A549 (cell line): ENCODE results near the gene CSAG1.

Source experiments
- CBX2 ChIP-seq: fragments of 200-600 bp; sonication (generic); IDR thresholded peaks from 2 replicates; pipeline ENCODE4 v1.6.1; 2016; ENCODE audit warnings: low read depth, mild to moderate bottlenecking, borderline replicate concordance
- CHD4 ChIP-seq: fragments of 200-600 bp; sonication (generic); IDR thresholded peaks from 2 replicates; pipeline ENCODE4 v1.6.1; 2016; ENCODE audit warnings: antibody characterized with exemption, mild to moderate bottlenecking, borderline replicate concordance
- CTCF ChIP-seq: fragments of >200 bp; sonication (Bioruptor Twin); formaldehyde crosslinking; IDR thresholded peaks from 3 replicates; pipeline ENCODE4 v1.5.1; 2016
- E2F6 ChIP-seq: IDR thresholded peaks from 2 replicates; pipeline ENCODE4 v1.6.1; 2012; ENCODE audit warnings: low read depth, borderline replicate concordance
- ELK1 ChIP-seq: fragments of 150-350 bp; IDR thresholded peaks from 2 replicates; pipeline ENCODE4 v1.6.1; 2014; ENCODE audit warnings: low read depth, mild to moderate bottlenecking, low read length
- POLR2A ChIP-seq: IDR thresholded peaks from 2 replicates; pipeline ENCODE4 v1.6.1; 2012; ENCODE audit warnings: mild to moderate bottlenecking, low read length

- TF ChIP-seq CHD4: no peak
- no peak for TF ChIP-seq CTCF
- no peak for TF ChIP-seq ELK1
- no peak for TF ChIP-seq E2F6
- TF ChIP-seq CBX2: no peak
- no peak for TF ChIP-seq POLR2A
Measured at GRCh38 chrX:152725409-152725808, 8.1 kb downstream of the CSAG1 start.
